ENCODE data around the gene ADAM19.

- TF ChIP-seq CTCF (IDR thresholded peaks at IDR 0.05) (no peak), POLR2A (IDR thresholded peaks at IDR 0.05) (no peak), EP300 (IDR thresholded peaks at IDR 0.05) (no peak)
Measured at GRCh38 chr5:157571357-157571827, 4.2 kb downstream of the ADAM19 start.

All from ovary (tissue), 3 donors.